ENCODE data around the gene TBC1D32.
"Not testable (repeated sequence)": the region's sequence is repeated elsewhere in the genome, so short reads cannot be mapped to it uniquely, and the experiment has no call there.

Gene TBC1D32, protein sequence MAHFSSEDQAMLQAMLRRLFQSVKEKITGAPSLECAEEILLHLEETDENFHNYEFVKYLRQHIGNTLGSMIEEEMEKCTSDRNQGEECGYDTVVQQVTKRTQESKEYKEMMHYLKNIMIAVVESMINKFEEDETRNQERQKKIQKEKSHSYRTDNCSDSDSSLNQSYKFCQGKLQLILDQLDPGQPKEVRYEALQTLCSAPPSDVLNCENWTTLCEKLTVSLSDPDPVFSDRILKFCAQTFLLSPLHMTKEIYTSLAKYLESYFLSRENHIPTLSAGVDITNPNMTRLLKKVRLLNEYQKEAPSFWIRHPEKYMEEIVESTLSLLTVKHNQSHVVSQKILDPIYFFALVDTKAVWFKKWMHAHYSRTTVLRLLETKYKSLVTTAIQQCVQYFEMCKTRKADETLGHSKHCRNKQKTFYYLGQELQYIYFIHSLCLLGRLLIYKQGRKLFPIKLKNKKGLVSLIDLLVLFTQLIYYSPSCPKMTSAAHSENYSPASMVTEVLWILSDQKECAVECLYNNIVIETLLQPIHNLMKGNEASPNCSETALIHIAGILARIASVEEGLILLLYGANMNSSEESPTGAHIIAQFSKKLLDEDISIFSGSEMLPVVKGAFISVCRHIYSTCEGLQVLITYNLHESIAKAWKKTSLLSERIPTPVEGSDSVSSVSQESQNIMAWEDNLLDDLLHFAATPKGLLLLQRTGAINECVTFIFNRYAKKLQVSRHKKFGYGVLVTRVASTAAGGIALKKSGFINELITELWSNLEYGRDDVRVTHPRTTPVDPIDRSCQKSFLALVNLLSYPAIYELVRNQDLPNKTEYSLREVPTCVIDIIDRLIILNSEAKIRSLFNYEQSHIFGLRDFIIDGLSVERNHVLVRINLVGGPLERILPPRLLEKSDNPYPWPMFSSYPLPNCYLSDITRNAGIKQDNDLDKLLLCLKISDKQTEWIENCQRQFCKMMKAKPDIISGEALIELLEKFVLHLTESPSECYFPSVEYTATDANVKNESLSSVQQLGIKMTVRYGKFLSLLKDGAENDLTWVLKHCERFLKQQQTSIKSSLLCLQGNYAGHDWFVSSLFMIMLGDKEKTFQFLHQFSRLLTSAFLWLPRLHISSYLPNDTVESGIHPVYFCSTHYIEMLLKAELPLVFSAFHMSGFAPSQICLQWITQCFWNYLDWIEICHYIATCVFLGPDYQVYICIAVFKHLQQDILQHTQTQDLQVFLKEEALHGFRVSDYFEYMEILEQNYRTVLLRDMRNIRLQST

GRCh38 chr6:121334299-121335086, at the start of gene TBC1D32:
Gene TBC1D32, minus strand, starts transcription at chr6:121334480. Its CDS starts 50 bp downstream, at chr6:121334430.
- peak; percentile 69 for DNase-seq (ENCODE audit: low read depth, low spot score)

DNA sequence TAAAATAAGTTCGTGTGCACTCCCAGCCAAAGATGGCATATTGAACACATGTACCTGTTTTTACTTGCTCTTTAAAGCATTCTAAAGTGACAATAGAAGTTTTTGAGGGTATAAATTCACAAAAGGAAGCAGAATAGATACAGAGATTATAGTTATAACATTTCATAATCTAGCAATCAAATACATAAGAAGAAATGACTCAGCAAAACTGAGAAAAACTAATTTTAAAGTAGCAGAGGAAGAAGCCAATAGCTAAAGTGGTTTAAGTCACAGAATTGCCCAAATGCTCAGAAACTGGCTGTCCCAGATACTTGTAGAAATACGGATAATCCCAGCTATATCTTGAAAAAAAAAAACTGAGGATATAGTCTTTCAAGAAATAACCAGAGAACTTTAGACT, 49.2 kb upstream of the TBC1D32 start:
- no peak for DNase-seq (ENCODE audit: low read depth, low spot score)

GRCh38 chr6:121382467-121383121, 48.3 kb upstream of the TBC1D32 start:
- DNase-seq (ENCODE audit: low read depth, low spot score): no peak

GRCh38 chr6:121376411-121376810, 42.1 kb upstream of the TBC1D32 start:
- DNase-seq (ENCODE audit: low read depth, low spot score): no peak

DNA sequence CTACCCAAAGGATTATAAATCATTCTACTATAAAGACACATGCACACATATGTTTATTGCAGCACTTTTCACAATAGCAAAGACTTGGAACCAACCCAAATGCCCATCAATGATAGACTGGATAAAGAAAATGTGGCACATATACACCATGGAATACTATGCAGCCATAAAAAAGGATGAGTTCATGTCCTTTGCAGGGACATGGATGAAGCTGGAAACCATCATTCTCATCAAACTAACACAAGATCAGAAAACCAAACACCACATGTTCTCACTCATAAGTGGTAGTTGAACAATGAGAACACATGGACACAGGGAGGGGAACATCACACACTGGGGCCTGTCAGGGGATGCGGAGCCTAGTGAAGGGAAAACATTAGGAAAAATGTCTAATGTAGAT, 39.9 kb upstream of the TBC1D32 start:
- not testable (repeated sequence) for DNase-seq (ENCODE audit: low read depth, low spot score)

GRCh38 chr6:121365536-121366521, 31.5 kb upstream of the TBC1D32 start:
- DNase-seq (ENCODE audit: low read depth, low spot score): no peak

- DNase-seq (ENCODE audit: low read depth, low spot score): no peak
Observed at GRCh38 chr6:121356575-121356974, 22.3 kb upstream of the TBC1D32 start.

DNA sequence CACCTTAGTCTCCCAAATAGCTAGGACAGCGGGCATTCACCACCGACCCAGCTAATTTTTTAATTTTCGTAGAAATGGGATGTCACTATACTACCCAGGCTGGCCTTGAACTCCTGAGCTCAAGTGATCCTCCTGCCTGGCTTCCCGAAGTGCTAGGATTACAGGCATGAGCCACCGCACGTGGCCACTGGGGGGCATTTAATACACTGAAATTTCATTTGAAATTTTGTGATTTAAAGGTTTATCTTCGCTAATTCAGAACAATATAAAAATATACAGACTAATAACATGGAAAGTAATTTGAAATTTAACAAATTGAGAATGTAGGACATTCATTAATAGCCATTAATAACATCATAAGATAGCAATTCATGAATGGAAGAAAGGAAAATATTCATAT, 20.5 kb upstream of the TBC1D32 start:
- DNase-seq (ENCODE audit: low read depth, low spot score): no peak

- DNase-seq (ENCODE audit: low read depth, low spot score): no peak
Observed at GRCh38 chr6:121352941-121353340, 18.7 kb upstream of the TBC1D32 start.

DNA sequence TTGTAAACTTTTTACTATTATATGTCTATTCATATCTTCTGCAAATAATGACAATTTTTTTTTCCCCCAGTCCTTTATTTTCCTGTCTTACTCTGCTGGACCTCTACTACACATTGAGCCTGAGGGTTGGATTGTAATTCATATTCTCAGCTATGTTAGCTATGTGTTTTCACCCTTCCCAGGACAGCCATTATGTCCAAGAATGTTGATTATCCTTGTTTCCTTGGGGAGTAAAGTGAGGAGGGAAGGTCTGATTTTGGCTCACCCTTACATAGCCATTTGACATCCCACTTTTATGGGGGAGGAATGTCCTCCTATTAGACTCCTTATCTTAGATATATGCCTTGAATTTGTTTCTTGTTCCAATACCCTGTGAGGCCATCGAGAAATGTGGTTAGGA, 17.6 kb upstream of the TBC1D32 start:
- DNase-seq (ENCODE audit: low read depth, low spot score): no peak

DNA sequence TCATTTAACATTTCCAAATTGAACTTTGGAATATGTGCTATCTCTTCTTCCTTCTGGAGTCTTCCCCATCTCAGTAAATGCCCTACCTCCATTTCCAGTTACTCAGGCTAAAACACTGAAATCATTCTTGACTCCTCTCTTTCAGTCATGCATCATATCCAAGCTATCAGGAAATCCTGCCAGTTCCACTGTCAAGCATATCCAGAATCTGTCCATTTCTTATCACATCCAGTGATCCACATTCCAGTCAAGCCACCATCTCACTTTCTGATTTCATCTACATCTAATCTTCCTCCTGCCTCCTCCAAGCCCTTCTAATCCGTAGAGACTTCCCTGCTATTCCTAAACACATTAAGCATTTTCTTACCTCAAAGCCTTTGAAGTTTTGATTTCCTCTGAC, 15.3 kb upstream of the TBC1D32 start:
- no peak for DNase-seq (ENCODE audit: low read depth, low spot score)

GRCh38 chr6:121347484-121347883, 13.2 kb upstream of the TBC1D32 start:
- no peak for DNase-seq (ENCODE audit: low read depth, low spot score)

GRCh38 chr6:121344539-121344938, 10.3 kb upstream of the TBC1D32 start:
- no peak for DNase-seq (ENCODE audit: low read depth, low spot score)

DNA sequence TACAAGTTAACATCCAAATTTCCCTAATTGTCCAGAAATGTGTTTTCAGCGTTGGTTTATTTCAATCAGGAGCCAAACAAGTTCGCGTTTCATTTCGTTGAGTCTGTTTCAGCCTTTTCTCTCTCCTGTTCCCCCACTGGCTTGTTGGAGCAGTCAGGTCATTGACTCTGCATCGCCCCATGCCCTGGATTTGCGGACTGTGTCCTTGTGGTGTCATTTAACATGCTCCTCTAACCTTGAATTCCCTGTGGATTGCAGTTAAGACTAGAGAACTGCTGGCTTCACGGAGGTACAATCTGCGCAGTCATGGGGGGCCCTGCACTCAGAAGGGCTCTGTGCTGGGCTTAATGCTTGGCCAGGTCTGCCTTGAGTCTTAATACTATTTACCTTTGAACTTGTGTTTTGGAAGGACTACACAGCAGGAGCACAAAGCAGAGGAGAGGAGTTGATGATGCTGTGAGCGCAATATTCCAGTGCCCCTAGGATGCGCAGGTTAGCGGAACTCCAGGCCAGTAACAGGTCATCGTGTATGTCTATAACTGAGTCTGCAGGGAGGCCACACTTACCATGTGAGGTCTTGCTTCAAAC, 5.5 kb upstream of the TBC1D32 start:
- no peak for DNase-seq (ENCODE audit: low read depth, low spot score)

- no peak for DNase-seq (ENCODE audit: low read depth, low spot score)
Observed at GRCh38 chr6:121338956-121339355, 4.7 kb upstream of the TBC1D32 start.

DNA sequence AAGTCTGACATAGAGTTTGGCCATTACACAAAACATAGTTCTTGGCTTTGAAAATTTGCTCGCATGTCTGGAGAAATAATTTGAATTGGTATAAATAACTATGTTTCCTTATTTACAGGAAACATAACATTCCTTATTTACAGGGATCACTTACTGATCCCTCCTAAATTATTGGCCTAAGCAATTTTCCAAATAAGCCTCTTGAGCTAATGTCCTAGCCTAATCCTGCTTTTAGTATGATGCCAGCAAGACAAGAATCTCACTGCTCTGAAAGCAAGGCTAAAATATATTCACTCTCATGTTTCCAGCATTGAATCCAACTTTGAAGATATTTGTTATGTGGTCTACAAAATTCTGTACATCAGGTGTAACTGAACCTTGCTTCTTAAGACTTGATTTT, 4.1 kb upstream of the TBC1D32 start:
- DNase-seq (ENCODE audit: low read depth, low spot score): no peak

- DNase-seq (ENCODE audit: low read depth, low spot score): no peak
Observed at GRCh38 chr6:121335087-121336008, 1.1 kb upstream of the TBC1D32 start.

DNA sequence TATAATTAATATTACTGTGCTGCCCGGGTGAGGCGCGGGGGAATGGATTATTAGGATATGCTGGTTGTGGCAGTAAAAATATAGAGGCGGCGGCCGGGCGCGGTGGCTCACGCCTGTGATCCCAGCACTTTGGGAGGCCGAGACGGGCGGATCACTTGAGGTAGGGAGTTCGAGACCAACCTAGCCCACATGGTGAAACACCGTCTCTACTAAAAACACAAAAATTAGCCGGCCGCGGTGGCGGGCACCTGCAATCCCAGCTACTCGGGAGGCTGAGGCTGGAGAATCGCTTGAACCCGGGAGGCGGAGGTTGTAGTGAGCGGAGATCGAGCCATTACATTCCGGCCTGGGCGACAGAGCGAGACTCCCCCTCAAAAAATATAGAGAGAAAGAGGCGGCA, 586 bp downstream of the TBC1D32 start:
- DNase-seq (ENCODE audit: low read depth, low spot score): not testable (repeated sequence)
